ENCODE results near the gene NBL1. TPM values are rescaled to one million over a fixed set of nuclear protein-coding genes. Genes with fewer than 3 reads are reported as not detected.

The NBL1 gene
- total RNA-seq, 1 experiment from 2014 or later, result 36.9 TPM

DNA sequence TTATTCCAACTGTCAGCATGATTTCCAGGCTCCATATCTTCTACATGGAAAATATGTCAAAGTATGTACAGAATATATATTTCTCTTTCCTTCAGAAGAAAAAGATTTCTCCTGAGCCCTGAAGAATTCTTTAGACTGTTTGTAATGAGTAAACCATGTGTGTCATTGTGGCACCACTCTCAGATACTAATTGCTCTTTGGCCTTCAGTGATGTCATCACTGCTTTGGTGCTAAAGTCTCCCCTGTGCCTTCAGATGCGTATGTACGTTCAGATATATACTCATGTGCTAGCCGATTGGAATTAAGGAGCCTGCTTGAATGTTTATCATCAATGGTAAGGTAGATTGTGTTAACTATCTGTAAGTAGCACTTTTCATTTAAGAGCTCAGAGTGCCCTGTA lies 20.6 kb upstream of the NBL1 start:
- CTCF ChIA-PET, result no interaction called here
- no peak for DNase-seq
- no peak overlapping the region for H3K4me2 ChIP-seq
- no peaks in the 10 kb centered on the region for H3K36me3 ChIP-seq (ENCODE audit: low read depth)
- no peak for TF ChIP-seq EZH2 (IDR thresholded peaks at IDR 0.05; ENCODE audit: low read depth)
- TF ChIP-seq, protein P1, sequence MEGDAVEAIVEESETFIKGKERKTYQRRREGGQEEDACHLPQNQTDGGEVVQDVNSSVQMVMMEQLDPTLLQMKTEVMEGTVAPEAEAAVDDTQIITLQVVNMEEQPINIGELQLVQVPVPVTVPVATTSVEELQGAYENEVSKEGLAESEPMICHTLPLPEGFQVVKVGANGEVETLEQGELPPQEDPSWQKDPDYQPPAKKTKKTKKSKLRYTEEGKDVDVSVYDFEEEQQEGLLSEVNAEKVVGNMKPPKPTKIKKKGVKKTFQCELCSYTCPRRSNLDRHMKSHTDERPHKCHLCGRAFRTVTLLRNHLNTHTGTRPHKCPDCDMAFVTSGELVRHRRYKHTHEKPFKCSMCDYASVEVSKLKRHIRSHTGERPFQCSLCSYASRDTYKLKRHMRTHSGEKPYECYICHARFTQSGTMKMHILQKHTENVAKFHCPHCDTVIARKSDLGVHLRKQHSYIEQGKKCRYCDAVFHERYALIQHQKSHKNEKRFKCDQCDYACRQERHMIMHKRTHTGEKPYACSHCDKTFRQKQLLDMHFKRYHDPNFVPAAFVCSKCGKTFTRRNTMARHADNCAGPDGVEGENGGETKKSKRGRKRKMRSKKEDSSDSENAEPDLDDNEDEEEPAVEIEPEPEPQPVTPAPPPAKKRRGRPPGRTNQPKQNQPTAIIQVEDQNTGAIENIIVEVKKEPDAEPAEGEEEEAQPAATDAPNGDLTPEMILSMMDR (conservative IDR thresholded peaks at IDR 0.05), result no peak
- H4K20me1 ChIP-seq (ENCODE audit: insufficient read depth), result no peaks in the 10 kb centered on the region
- POLR2A ChIA-PET (ENCODE audit: unreplicated experiment), result no interaction called here
- H2AFZ ChIP-seq, result no peak overlapping the region
- H3F3A ChIP-seq (ENCODE audit: insufficient read depth, low read depth), result no peaks in the 10 kb centered on the region
- no TSS peak for BruUV-seq (replicated peaks)
- no peak overlapping the region for H3K27ac ChIP-seq
- intact Hi-C loops (cut with micrococcal nuclease; ENCODE audit: unreplicated experiment), result no loop called here
- no peaks in the 10 kb centered on the region for H3K27me3 ChIP-seq (ENCODE audit: insufficient read depth, low read depth)
- H3K9me2 ChIP-seq (ENCODE audit: insufficient read depth), result no peaks in the 10 kb centered on the region
- no peak overlapping the region for H3K4me3 ChIP-seq
- H3K4me1 ChIP-seq (replicated peaks; ENCODE audit: insufficient read depth), result no peaks in the 10 kb centered on the region
- H3K79me2 ChIP-seq (ENCODE audit: low read depth), result peaks cover 7% of the 10 kb centered on the region; the same call in 1 of the 2 replicates
- no peaks in the 10 kb centered on the region for H3K9me3 ChIP-seq (ENCODE audit: insufficient read depth, low read depth)

DNA sequence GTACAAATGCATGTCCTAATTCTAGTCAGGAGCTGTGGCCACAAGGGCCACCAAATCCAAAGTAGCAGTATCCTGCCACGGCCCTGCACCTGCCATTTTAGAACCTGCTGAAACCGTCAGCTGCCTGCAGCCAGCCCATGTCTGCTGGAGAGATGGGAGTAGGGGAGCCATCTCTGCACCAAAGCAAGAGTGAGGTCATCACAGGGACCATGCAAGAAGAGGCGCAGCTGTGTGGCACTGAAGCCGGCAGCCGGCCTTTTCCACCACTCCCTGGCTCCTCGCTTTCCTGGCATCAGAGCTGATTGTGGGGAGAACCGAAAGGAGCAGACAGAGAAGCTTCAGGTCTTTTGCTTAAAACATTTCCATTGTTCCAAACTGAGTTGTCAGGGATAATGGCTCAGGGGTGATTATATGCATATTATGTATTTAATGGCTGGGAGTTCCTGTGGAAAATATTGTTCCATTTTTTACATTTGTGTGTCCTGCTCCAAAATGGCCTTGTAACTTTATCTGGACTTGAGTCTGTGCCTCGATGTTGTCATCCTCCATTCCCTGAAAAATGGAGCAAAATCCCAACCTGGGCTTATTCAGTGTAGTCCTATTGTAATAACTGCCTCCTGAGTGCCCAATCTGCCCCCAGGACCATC lies 18.7 kb upstream of the NBL1 start:
- no peaks in the 10 kb centered on the region; the same call in 1 of the 2 replicates for H3K79me2 ChIP-seq (ENCODE audit: low read depth)
- no peaks in the 10 kb centered on the region for H3K4me1 ChIP-seq (replicated peaks; ENCODE audit: insufficient read depth)
- H3K9me2 ChIP-seq (ENCODE audit: insufficient read depth), result no peaks in the 10 kb centered on the region
- no peaks in the 10 kb centered on the region for H3K27me3 ChIP-seq (ENCODE audit: insufficient read depth, low read depth)
- H3K27ac ChIP-seq, result no peak overlapping the region
- POLR2A ChIA-PET (ENCODE audit: unreplicated experiment), result no interaction called here
- H3K4me3 ChIP-seq, result no peak overlapping the region
- H3K36me3 ChIP-seq (ENCODE audit: low read depth), result no peaks in the 10 kb centered on the region
- DNase-seq, result no peak
- CTCF ChIA-PET, result no interaction called here
- no peak for TF ChIP-seq EZH2 (IDR thresholded peaks at IDR 0.05; ENCODE audit: low read depth)
- TF ChIP-seq, protein P1 (conservative IDR thresholded peaks at IDR 0.05), result no peak
- no peak overlapping the region for H2AFZ ChIP-seq
- intact Hi-C loops (cut with micrococcal nuclease; ENCODE audit: unreplicated experiment), result no loop called here
- no TSS peak for BruUV-seq (replicated peaks)
- no peaks in the 10 kb centered on the region for H3F3A ChIP-seq (ENCODE audit: insufficient read depth, low read depth)
- no peak overlapping the region for H3K4me2 ChIP-seq
- H3K9me3 ChIP-seq (ENCODE audit: insufficient read depth, low read depth), result no peaks in the 10 kb centered on the region
- H4K20me1 ChIP-seq (ENCODE audit: insufficient read depth), result no peaks in the 10 kb centered on the region

GRCh38 chr1:19628879-19629278 lies 15.2 kb upstream of the NBL1 start:
- H2AFZ ChIP-seq, result no peak overlapping the region
- no peak overlapping the region for H3K4me3 ChIP-seq
- no TSS peak for BruUV-seq (replicated peaks)
- H3F3A ChIP-seq (ENCODE audit: insufficient read depth, low read depth), result 0 out of 2 replicates have a peak, but pooled peaks cover 3% of the 10 kb centered on the region
- no peaks in the 10 kb centered on the region for H3K9me3 ChIP-seq (ENCODE audit: insufficient read depth, low read depth)
- intact Hi-C loops (cut with micrococcal nuclease; ENCODE audit: unreplicated experiment), result no loop called here
- no peaks in the 10 kb centered on the region for H3K4me1 ChIP-seq (replicated peaks; ENCODE audit: insufficient read depth)
- H3K4me2 ChIP-seq, result no peak overlapping the region
- H3K27me3 ChIP-seq (ENCODE audit: insufficient read depth, low read depth), result no peaks in the 10 kb centered on the region
- POLR2A ChIA-PET (ENCODE audit: unreplicated experiment), result no interaction called here
- H3K27ac ChIP-seq, result no peak overlapping the region
- H3K79me2 ChIP-seq (ENCODE audit: low read depth), result no peaks in the 10 kb centered on the region
- H4K20me1 ChIP-seq (ENCODE audit: insufficient read depth), result no peaks in the 10 kb centered on the region
- H3K9me2 ChIP-seq (ENCODE audit: insufficient read depth), result no peaks in the 10 kb centered on the region
- TF ChIP-seq, protein P1 (conservative IDR thresholded peaks at IDR 0.05), result no peak
- no peak for TF ChIP-seq EZH2 (IDR thresholded peaks at IDR 0.05; ENCODE audit: low read depth)
- H3K36me3 ChIP-seq (ENCODE audit: low read depth), result no peaks in the 10 kb centered on the region
- CTCF ChIA-PET, result no interaction called here
- DNase-seq, result no peak

Data from PC-9 (cell line).